Caco-2 (cell line): ENCODE data around the gene BEX2. TPM values are rescaled to one million over a fixed set of nuclear protein-coding genes. Genes with fewer than 3 reads are reported as not detected.
A peak's percentile ranks its signal among the peaks of the same experiment; 100 is the strongest.
"Not testable (repeated sequence)": the region's sequence is repeated elsewhere in the genome, so short reads cannot be mapped to it uniquely, and the experiment has no call there.

Experiments used
- Bru-seq: library from RNA; stranded (reverse); fragments of 400-500 nt; gene quantifications from one replicate; lab custom pipeline; 2021; lab: Mats Ljungman, UMichigan
- BruChase-seq, 2 experiments: library from RNA; stranded (reverse); fragments of 400-500 nt; gene quantifications; one replicate each; lab custom pipeline; 2021; lab: Mats Ljungman, UMichigan
- BruUV-seq: library from RNA; stranded (reverse); fragments of 400-500 nt; replicated peaks from 2 replicates; lab custom pipeline; 2021; lab: Mats Ljungman, UMichigan
- CTCF ChIA-PET: fragments of 300-600 bp; sonication (Branson Sonifier 250); formaldehyde crosslinking; loops from one replicate; lab custom pipeline; 2022; ENCODE audit warnings: antibody characterized with exemption; lab: Charles Lee
- POLR2A ChIA-PET: fragments of 300-600 bp; sonication (Branson Sonifier 250); formaldehyde crosslinking; loops from one replicate; lab custom pipeline; 2022; ENCODE audit warnings: antibody characterized with exemption; lab: Charles Lee
- DNase-seq, 2 experiments: peaks; one replicate each; pipeline versions ENCODE4 v3.0.0 to v3.0.0-alpha.2; 2020 to 2022
- H3K27me3 ChIP-seq: replicated peaks from 2 replicates; pipeline ENCODE4 v1.6.0; 2011; ENCODE audit warnings: low read length; ENCODE audit not compliant: control insufficient read depth, insufficient read depth
- H3K36me3 ChIP-seq: 2 replicates; pipeline ENCODE4 v1.5.1; 2011; ENCODE audit warnings: low read length; ENCODE audit not compliant: control insufficient read depth, insufficient read depth
- H3K4me1 ChIP-seq: fragments of 250-450 bp; sonication (Bioruptor Pico); 2 replicates; pipeline ENCODE4 v1.5.1; 2020; ENCODE audit warnings: mild to moderate bottlenecking
- H3K4me3 ChIP-seq: 2 replicates; pipeline ENCODE4 v1.5.1; 2011; ENCODE audit warnings: low read depth, mild to moderate bottlenecking, control low read depth, low read length
- H3K9me3 ChIP-seq: fragments of 250-450 bp; sonication (Bioruptor Pico); 2 replicates; pipeline ENCODE4 v1.5.1; 2020; ENCODE audit warnings: mild to moderate bottlenecking, moderate library complexity
- H3K27ac Mint-ChIP-seq: one replicate; pipeline ENCODE4 v1.8.0; 2022; ENCODE audit warnings: mixed read lengths; ENCODE audit not compliant: unreplicated experiment
- H3K27me3 Mint-ChIP-seq: one replicate; pipeline ENCODE4 v1.8.0; 2022; ENCODE audit warnings: mixed read lengths; ENCODE audit not compliant: insufficient read depth, unreplicated experiment
- H3K36me3 Mint-ChIP-seq: one replicate; pipeline ENCODE4 v1.8.0; 2022; ENCODE audit warnings: mild to moderate bottlenecking, mixed read lengths; ENCODE audit not compliant: insufficient read depth, unreplicated experiment
- H3K4me1 Mint-ChIP-seq: one replicate; pipeline ENCODE4 v1.8.0; 2022; ENCODE audit warnings: low read depth, mixed read lengths; ENCODE audit not compliant: unreplicated experiment
- H3K4me3 Mint-ChIP-seq: one replicate; pipeline ENCODE4 v1.8.0; 2022; ENCODE audit warnings: mild to moderate bottlenecking, moderate library complexity, mixed read lengths; ENCODE audit not compliant: unreplicated experiment
- H3K9me3 Mint-ChIP-seq: one replicate; pipeline ENCODE4 v1.8.0; 2022; ENCODE audit warnings: mixed read lengths; ENCODE audit not compliant: unreplicated experiment
- CTCF ChIP-seq, 2 experiments: fragments of 200-600 bp in 1 of 2; IDR thresholded peaks; 1 replicate in 1 of 2; 2 replicates in 1 of 2; pipeline versions ENCODE4 v1.5.1 to v1.8.0; 2011 to 2022; ENCODE audit warnings: antibody characterized with exemption in 1 of 2, control low read depth in 1 of 2, inconsistent platforms in 1 of 2, low read depth in 1 of 2, low read length in 1 of 2, mild to moderate bottlenecking in 1 of 2, moderate library complexity in 1 of 2; ENCODE audit not compliant: insufficient read depth in 1 of 2, severe bottlenecking in 1 of 2, unreplicated experiment in 1 of 2
- intact Hi-C: fragments of 100-400 bp; cut with micrococcal nuclease; formaldehyde crosslinking; loops from one replicate; pipeline ENCODE4 v1.10.0; 2022; ENCODE audit not compliant: unreplicated experiment
- long read RNA-seq: library from polyadenylated mRNA; stranded (forward); transcript quantifications from one replicate; pipeline ENCODE4 v2.0.0, GENCODE V29; 2022
- total RNA-seq: library from RNA; stranded (reverse); gene quantifications from 2 replicates; pipeline ENCODE4 v1.2.3, GENCODE V29; 2022

Gene BEX2
- total RNA-seq (16.8 and 24.5 TPM in 2 replicates), Bru-seq, nascent RNA (percentile 62 among the genes with signal in this experiment), BruChase-seq, experiment 1, labeled RNA remaining after a 2-hour chase (percentile 71 among the genes with signal in this experiment), BruChase-seq, experiment 2, labeled RNA remaining after a 6-hour chase (percentile 87 among the genes with signal in this experiment)
- long read RNA-seq, transcript BEX2-202 (3 exons, 899 nt): major isoform, 31 of 39 reads
- long read RNA-seq, partial matches to known transcripts: 3 of 39 reads
- long read RNA-seq, other reads (novel, unspliced or antisense): 5 of 39 reads

GRCh38 chrX:103310555-103311398 lies at the start of gene BEX2:
TSS of gene BEX2 (minus strand) at chrX:103310990. CDS start at chrX:103309976, 1,014 bp downstream.
- BruUV-seq: no TSS peak
- Mint-ChIP-seq H3K36me3 (peaks cover 6% of the 10 kb centered on the region), H3K27me3 (no peaks in the 10 kb centered on the region), H3K4me3 (peak within 1 kb of the TSS; percentile 72), H3K9me3 (no peaks in the 10 kb centered on the region), H3K4me1 (no peaks in the 10 kb centered on the region), H3K27ac (no peak within 1 kb of the TSS)
- peak within 1 kb of the TSS; percentile 57 for H3K4me3 ChIP-seq
- ChIA-PET POLR2A (no interaction called here), CTCF (no interaction called here)
- no peaks in the 10 kb centered on the region for H3K4me1 ChIP-seq
- no peaks in the 10 kb centered on the region for H3K36me3 ChIP-seq
- no peak for TF ChIP-seq CTCF (IDR thresholded peaks at IDR 0.05; ENCODE audit: insufficient read depth in 1 of 2, low read depth in 1 of 2, low read length in 1 of 2, severe bottlenecking in 1 of 2, unreplicated experiment in 1 of 2)
- peak; percentile 83 to 87 for DNase-seq
- intact Hi-C loops: no loop called here
- H3K27me3 ChIP-seq: no peaks in the 10 kb centered on the region
- H3K9me3 ChIP-seq: no peaks in the 10 kb centered on the region

- POLR2A ChIA-PET: no interaction called here
- TF ChIP-seq CTCF (IDR thresholded peaks at IDR 0.05; ENCODE audit: insufficient read depth in 1 of 2, low read depth in 1 of 2, low read length in 1 of 2, severe bottlenecking in 1 of 2, unreplicated experiment in 1 of 2): no peak
- no peak overlapping the region for H3K4me3 Mint-ChIP-seq
- H3K36me3 ChIP-seq: no peaks in the 10 kb centered on the region
- peaks cover 33% of the 10 kb centered on the region for H3K4me1 ChIP-seq
- no peak overlapping the region for H3K4me3 ChIP-seq
- DNase-seq: no peak
- H3K27me3 ChIP-seq: no peaks in the 10 kb centered on the region
- H3K27ac Mint-ChIP-seq: peak overlapping the region; percentile 71
- no peaks in the 10 kb centered on the region for H3K9me3 ChIP-seq
- CTCF ChIA-PET: no interaction called here
- no peaks in the 10 kb centered on the region for H3K27me3 Mint-ChIP-seq
- BruUV-seq: no TSS peak
- intact Hi-C loops: loop anchor here (5.0 kb wide), 2 partner anchors 82 to 102 kb away; no protein-coding TSS in a partner anchor
- peaks cover 14% of the 10 kb centered on the region for H3K4me1 Mint-ChIP-seq
- H3K9me3 Mint-ChIP-seq: no peaks in the 10 kb centered on the region
- H3K36me3 Mint-ChIP-seq: peaks cover 22% of the 10 kb centered on the region
Measured at GRCh38 chrX:103360092-103360491, 49.3 kb upstream of the BEX2 start.

GRCh38 chrX:103359605-103360004 lies 48.8 kb upstream of the BEX2 start:
- H3K9me3 Mint-ChIP-seq, H3K4me3 ChIP-seq, H3K36me3 ChIP-seq, DNase-seq, H3K4me3 Mint-ChIP-seq, CTCF ChIA-PET, H3K27me3 Mint-ChIP-seq, H3K27me3 ChIP-seq, H3K9me3 ChIP-seq, POLR2A ChIA-PET, H3K27ac Mint-ChIP-seq, BruUV-seq: not testable (repeated sequence)
- intact Hi-C loops: loop anchor here (5.0 kb wide), 2 partner anchors 83 to 103 kb away; no protein-coding TSS in a partner anchor
- Mint-ChIP-seq H3K36me3 (peaks cover 22% of the 10 kb centered on the region), H3K4me1 (peaks cover 12% of the 10 kb centered on the region)
- peaks cover 33% of the 10 kb centered on the region for H3K4me1 ChIP-seq
